T-helper 1 cell (primary cell): Measurements from ENCODE around the gene UQCC5.
"Not testable (repeated sequence)": the region's sequence is repeated elsewhere in the genome, so short reads cannot be mapped to it uniquely, and the experiment has no call there.

Source experiments
- DNase-seq, 5 donors: peaks; one replicate each; pipeline ENCODE4 v3.0.0-alpha.2; 2012 to 2020

Gene UQCC5

GRCh38 chr3:52523386-52524257 is 12.8 kb upstream of the UQCC5 start:
- DNase-seq, result no peak

- DNase-seq, result no peak
These were observed 12.1 kb upstream of the UQCC5 start for GRCh38 chr3:52524258-52524751.

- DNase-seq, result no peak
These were observed 11.4 kb upstream of the UQCC5 start for GRCh38 chr3:52524752-52525679.

- peak in 1 of 5 donors; percentile 4 for DNase-seq
These were observed 10.5 kb upstream of the UQCC5 start for GRCh38 chr3:52525680-52526561.

GRCh38 chr3:52526671-52527038 is 9.8 kb upstream of the UQCC5 start:
- not testable (repeated sequence) for DNase-seq

- no peak for DNase-seq
These were observed 9.2 kb upstream of the UQCC5 start for GRCh38 chr3:52527039-52527731.

GRCh38 chr3:52527732-52528585 is 8.4 kb upstream of the UQCC5 start:
- DNase-seq, result peak in 1 of 5 donors; percentile 7

GRCh38 chr3:52528586-52529375 is 7.6 kb upstream of the UQCC5 start:
- DNase-seq, result peak in 1 of 5 donors; percentile 6

GRCh38 chr3:52529376-52530333 is 6.8 kb upstream of the UQCC5 start:
- no peak for DNase-seq

- no peak for DNase-seq
These were observed 5.2 kb upstream of the UQCC5 start for GRCh38 chr3:52530918-52531826.

GRCh38 chr3:52531860-52532516 is 4.4 kb upstream of the UQCC5 start:
- DNase-seq, result no peak

- no peak for DNase-seq
These were observed 3.9 kb upstream of the UQCC5 start for GRCh38 chr3:52532517-52532837.

- DNase-seq, result no peak
These were observed 3.4 kb upstream of the UQCC5 start for GRCh38 chr3:52532838-52533622.

GRCh38 chr3:52533623-52534280 is 2.7 kb upstream of the UQCC5 start, which contains the start of gene NT5DC2:
Gene NT5DC2 (minus strand): TSS chr3:52533857. CDS start chr3:52533737, 120 bp downstream.
- DNase-seq, result peak; percentile 35 to 69 (median 38)
